Measurements from ENCODE around the gene PHACTR4. TPM values are rescaled to one million over a fixed set of nuclear protein-coding genes. Genes with fewer than 3 reads are reported as not detected.

PHACTR4 gene
- total and polyA plus RNA-seq, 2 of the 13 experiments (the other 11 are each of a cell fraction or from before 2014, with no cell fraction given): 13.9 to 17.1 TPM

DNA sequence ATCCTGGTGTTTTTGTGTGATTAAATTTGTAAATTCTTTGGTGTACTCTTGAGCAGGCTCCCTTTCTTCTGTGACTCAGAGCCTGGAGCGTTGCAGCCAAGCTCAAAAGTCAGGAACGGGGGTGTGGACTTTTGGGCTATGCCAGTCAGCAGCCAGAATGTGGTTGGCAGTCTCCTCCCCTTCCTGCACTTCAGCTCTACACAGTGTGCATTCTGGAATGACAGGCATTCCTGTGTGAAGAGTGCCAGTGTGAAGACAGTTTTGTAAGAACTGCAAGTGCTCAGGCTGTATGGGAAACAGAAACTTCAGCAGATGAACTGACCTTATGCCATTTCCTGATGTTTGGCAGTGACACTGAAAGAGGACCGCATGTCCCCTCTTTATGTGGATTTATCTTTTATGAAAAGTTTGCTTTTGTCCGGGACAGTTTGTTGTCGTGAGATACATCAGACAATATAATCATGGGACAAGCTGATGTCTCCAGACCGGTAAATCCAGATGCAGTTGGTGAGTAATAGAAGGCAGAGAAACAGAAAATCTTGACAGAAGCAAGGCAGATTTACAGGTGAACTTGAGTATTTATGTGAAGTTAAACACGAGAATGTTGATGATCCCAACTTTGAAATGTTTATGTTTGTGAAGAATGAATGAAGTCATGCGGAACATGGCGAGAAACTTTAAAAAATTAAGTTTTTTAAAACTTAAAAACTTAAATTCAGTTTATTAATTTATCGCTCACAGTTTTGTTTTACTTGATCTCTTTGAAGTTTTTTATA, 68.6 kb downstream of the PHACTR4 start (continued):
- TF ChIP-seq ZNF235 (CRISPR knock-in tag; IDR thresholded peaks at IDR 0.05; ENCODE audit: borderline replicate concordance): no peak
- no peak for TF ChIP-seq GATAD1 (CRISPR knock-in tag; IDR thresholded peaks at IDR 0.05)
- TF ChIP-seq, protein P1, sequence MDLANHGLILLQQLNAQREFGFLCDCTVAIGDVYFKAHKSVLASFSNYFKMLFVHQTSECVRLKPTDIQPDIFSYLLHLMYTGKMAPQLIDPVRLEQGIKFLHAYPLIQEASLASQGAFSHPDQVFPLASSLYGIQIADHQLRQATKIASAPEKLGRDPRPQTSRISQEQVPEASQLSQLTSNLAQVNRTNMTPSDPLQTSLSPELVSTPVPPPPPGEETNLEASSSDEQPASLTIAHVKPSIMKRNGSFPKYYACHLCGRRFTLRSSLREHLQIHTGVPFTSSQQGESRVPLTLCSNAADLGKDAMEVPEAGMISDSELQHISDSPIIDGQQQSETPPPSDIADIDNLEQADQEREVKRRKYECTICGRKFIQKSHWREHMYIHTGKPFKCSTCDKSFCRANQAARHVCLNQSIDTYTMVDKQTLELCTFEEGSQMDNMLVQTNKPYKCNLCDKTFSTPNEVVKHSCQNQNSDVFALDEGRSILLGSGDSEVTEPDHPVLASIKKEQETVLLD (CRISPR knock-in tag; IDR thresholded peaks at IDR 0.05; ENCODE audit: low read depth): peak; percentile 36; the same call in 1 of the 2 replicates
- TF ChIP-seq, protein P2, sequence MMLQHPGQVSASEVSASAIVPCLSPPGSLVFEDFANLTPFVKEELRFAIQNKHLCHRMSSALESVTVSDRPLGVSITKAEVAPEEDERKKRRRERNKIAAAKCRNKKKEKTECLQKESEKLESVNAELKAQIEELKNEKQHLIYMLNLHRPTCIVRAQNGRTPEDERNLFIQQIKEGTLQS (CRISPR knock-in tag; IDR thresholded peaks at IDR 0.05): no peak
- TF ChIP-seq, protein P3, sequence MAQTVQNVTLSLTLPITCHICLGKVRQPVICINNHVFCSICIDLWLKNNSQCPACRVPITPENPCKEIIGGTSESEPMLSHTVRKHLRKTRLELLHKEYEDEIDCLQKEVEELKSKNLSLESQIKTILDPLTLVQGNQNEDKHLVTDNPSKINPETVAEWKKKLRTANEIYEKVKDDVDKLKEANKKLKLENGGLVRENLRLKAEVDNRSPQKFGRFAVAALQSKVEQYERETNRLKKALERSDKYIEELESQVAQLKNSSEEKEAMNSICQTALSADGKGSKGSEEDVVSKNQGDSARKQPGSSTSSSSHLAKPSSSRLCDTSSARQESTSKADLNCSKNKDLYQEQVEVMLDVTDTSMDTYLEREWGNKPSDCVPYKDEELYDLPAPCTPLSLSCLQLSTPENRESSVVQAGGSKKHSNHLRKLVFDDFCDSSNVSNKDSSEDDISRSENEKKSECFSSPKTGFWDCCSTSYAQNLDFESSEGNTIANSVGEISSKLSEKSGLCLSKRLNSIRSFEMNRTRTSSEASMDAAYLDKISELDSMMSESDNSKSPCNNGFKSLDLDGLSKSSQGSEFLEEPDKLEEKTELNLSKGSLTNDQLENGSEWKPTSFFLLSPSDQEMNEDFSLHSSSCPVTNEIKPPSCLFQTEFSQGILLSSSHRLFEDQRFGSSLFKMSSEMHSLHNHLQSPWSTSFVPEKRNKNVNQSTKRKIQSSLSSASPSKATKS (CRISPR knock-in tag; IDR thresholded peaks at IDR 0.05): no peak
- TF ChIP-seq, protein P4, sequence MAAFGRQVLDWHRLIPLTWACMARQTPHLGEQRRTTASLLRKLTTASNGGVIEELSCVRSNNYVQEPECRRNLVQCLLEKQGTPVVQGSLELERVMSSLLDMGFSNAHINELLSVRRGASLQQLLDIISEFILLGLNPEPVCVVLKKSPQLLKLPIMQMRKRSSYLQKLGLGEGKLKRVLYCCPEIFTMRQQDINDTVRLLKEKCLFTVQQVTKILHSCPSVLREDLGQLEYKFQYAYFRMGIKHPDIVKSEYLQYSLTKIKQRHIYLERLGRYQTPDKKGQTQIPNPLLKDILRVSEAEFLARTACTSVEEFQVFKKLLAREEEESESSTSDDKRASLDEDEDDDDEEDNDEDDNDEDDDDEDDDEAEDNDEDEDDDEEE (CRISPR knock-in tag; IDR thresholded peaks at IDR 0.05): no peak
- TF ChIP-seq IRX3 (CRISPR knock-in tag; IDR thresholded peaks at IDR 0.05; ENCODE audit: borderline replicate concordance, low read depth): no peak
- TF ChIP-seq ZZZ3 (CRISPR knock-in tag; IDR thresholded peaks at IDR 0.05; ENCODE audit: borderline replicate concordance): no peak
- TF ChIP-seq, protein P5, sequence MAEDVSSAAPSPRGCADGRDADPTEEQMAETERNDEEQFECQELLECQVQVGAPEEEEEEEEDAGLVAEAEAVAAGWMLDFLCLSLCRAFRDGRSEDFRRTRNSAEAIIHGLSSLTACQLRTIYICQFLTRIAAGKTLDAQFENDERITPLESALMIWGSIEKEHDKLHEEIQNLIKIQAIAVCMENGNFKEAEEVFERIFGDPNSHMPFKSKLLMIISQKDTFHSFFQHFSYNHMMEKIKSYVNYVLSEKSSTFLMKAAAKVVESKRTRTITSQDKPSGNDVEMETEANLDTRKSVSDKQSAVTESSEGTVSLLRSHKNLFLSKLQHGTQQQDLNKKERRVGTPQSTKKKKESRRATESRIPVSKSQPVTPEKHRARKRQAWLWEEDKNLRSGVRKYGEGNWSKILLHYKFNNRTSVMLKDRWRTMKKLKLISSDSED (CRISPR knock-in tag; IDR thresholded peaks at IDR 0.05): no peak
- no peak for TF ChIP-seq ZNF841 (CRISPR knock-in tag; IDR thresholded peaks at IDR 0.05; ENCODE audit: borderline replicate concordance)
- no peak for TF ChIP-seq ZNF224 (CRISPR knock-in tag; IDR thresholded peaks at IDR 0.05)
- no peak for TF ChIP-seq ZNF619 (CRISPR knock-in tag; IDR thresholded peaks at IDR 0.05)
- no peak for TF ChIP-seq NCOA1 (CRISPR knock-in tag; IDR thresholded peaks at IDR 0.05)
- TF ChIP-seq, protein P6, sequence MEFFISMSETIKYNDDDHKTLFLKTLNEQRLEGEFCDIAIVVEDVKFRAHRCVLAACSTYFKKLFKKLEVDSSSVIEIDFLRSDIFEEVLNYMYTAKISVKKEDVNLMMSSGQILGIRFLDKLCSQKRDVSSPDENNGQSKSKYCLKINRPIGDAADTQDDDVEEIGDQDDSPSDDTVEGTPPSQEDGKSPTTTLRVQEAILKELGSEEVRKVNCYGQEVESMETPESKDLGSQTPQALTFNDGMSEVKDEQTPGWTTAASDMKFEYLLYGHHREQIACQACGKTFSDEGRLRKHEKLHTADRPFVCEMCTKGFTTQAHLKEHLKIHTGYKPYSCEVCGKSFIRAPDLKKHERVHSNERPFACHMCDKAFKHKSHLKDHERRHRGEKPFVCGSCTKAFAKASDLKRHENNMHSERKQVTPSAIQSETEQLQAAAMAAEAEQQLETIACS (CRISPR knock-in tag; IDR thresholded peaks at IDR 0.05): no peak
- TF ChIP-seq ZBTB7A (CRISPR knock-in tag; IDR thresholded peaks at IDR 0.05): no peak
- peak; percentile 30; the same call in 1 of the 2 replicates for TF ChIP-seq CCDC6 (CRISPR knock-in tag; IDR thresholded peaks at IDR 0.05)
- TF ChIP-seq ZNF30 (CRISPR knock-in tag; IDR thresholded peaks at IDR 0.05): no peak
- TF ChIP-seq ZMYM4 (CRISPR knock-in tag; IDR thresholded peaks at IDR 0.05): peak; percentile 56; the same call in 1 of the 2 replicates
- no peak for TF ChIP-seq JUND (CRISPR knock-in tag; IDR thresholded peaks at IDR 0.05)
- TF ChIP-seq SNAPC2 (CRISPR knock-in tag; IDR thresholded peaks at IDR 0.05): no peak
- no peak for TF ChIP-seq WIZ (CRISPR knock-in tag; IDR thresholded peaks at IDR 0.05)
- no peak for TF ChIP-seq TBX3 (IDR thresholded peaks at IDR 0.05; ENCODE audit: borderline replicate concordance)
- no peak for TF ChIP-seq ZNF879 (CRISPR knock-in tag; IDR thresholded peaks at IDR 0.05)
